ENCODE results near the gene DPP6. TPM values are rescaled to one million over a fixed set of nuclear protein-coding genes. Genes with fewer than 3 reads are reported as not detected.

The DPP6 gene
- total and polyA plus RNA-seq, 9 of the 15 experiments (the other 6 are each of a cell fraction or from before 2014, with no cell fraction given) = not detected

DNA sequence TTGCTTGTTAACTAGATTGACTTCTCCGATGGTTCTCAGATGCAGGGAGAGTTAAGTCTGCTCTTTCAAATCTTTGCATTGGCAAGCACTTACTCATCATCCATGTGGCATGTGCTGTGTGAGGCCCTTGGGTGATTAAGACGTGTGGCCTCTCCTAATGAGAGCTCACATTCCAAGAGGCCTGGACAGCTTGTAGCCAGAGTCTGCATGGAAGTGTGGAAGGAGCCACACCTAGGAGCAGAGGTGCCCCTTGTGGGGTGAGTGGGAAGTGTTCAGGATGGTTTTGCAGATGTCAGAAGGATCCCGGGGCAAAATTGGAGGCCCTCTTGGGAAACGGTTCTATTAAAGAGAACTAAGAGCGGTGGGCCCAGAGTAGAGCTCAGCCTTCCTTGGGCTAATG, 724.8 kb downstream of the DPP6 start:
- FAIRE-seq (no peak), ATAC-seq (peak; percentile 88), DNase-seq (ENCODE audit: extremely low read depth in 1 of 4, low spot score in 3 of 4) (peak; percentile 18 to 53 (median 46))
- ChIA-PET POLR2A (interaction anchor here (0.6 kb wide), 3 partner anchors 95 to 306 kb away, joined by 3 read pairs; no protein-coding TSS in a partner anchor), CTCF (ENCODE audit: low intra/inter-chr PET ratio) (no interaction called here)
- in situ Hi-C loops (cut with MboI) (loop anchor here (25.0 kb wide), 1 partner anchor 715 kb away; the partner anchor contains the start of gene DPP6), intact Hi-C loops (cut with micrococcal nuclease) (no loop called here)
- H3K79me2 ChIP-seq (ENCODE audit: control insufficient read depth, insufficient read depth, low read length) = no peaks in the 10 kb centered on the region
- no peak overlapping the region for H3K27ac ChIP-seq (ENCODE audit: extremely low read depth, low read depth, low read length)
- H3K36me3 ChIP-seq (ENCODE audit: control insufficient read depth, insufficient read depth, low read length) = no peaks in the 10 kb centered on the region
- H3K9me1 ChIP-seq (ENCODE audit: control insufficient read depth, insufficient read depth, low read length) = no peaks in the 10 kb centered on the region
- H3K9me3 ChIP-seq (replicated peaks; ENCODE audit: control insufficient read depth, insufficient read depth, low read depth, low read length) = no peaks in the 10 kb centered on the region
- H3K4me2 ChIP-seq (ENCODE audit: insufficient read depth, low read length) = no peak overlapping the region
- under 1% methylated on average over 5 of the region's 5 CpGs for WGBS (ENCODE audit: insufficient coverage, low coverage, missing lambda C conversion rate)
- TF ChIP-seq, protein P1, sequence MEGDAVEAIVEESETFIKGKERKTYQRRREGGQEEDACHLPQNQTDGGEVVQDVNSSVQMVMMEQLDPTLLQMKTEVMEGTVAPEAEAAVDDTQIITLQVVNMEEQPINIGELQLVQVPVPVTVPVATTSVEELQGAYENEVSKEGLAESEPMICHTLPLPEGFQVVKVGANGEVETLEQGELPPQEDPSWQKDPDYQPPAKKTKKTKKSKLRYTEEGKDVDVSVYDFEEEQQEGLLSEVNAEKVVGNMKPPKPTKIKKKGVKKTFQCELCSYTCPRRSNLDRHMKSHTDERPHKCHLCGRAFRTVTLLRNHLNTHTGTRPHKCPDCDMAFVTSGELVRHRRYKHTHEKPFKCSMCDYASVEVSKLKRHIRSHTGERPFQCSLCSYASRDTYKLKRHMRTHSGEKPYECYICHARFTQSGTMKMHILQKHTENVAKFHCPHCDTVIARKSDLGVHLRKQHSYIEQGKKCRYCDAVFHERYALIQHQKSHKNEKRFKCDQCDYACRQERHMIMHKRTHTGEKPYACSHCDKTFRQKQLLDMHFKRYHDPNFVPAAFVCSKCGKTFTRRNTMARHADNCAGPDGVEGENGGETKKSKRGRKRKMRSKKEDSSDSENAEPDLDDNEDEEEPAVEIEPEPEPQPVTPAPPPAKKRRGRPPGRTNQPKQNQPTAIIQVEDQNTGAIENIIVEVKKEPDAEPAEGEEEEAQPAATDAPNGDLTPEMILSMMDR (IDR thresholded peaks at IDR 0.05 in 2 of 3, conservative IDR thresholded peaks at IDR 0.05 in 1 of 3; ENCODE audit: insufficient read depth in 2 of 3, low read depth in 1 of 3, low read length in 3 of 3) = peak; percentile 26 to 52 (median 30); a peak in 2 of 6 replicates
- TF ChIP-seq NCOA6 (IDR thresholded peaks at IDR 0.05) (no peak), RBM25 (IDR thresholded peaks at IDR 0.05; ENCODE audit: low read depth, low read length, severe bottlenecking) (no peak), SMARCC2 (IDR thresholded peaks at IDR 0.05; ENCODE audit: low read depth) (no peak), NFE2L1 (tag; IDR thresholded peaks at IDR 0.05; ENCODE audit: borderline replicate concordance, low read depth) (no peak), NRF1 (conservative IDR thresholded peaks at IDR 0.05 in 1 of 2, IDR thresholded peaks at IDR 0.05 in 1 of 2) (no peak)
- TF ChIP-seq, protein P2, sequence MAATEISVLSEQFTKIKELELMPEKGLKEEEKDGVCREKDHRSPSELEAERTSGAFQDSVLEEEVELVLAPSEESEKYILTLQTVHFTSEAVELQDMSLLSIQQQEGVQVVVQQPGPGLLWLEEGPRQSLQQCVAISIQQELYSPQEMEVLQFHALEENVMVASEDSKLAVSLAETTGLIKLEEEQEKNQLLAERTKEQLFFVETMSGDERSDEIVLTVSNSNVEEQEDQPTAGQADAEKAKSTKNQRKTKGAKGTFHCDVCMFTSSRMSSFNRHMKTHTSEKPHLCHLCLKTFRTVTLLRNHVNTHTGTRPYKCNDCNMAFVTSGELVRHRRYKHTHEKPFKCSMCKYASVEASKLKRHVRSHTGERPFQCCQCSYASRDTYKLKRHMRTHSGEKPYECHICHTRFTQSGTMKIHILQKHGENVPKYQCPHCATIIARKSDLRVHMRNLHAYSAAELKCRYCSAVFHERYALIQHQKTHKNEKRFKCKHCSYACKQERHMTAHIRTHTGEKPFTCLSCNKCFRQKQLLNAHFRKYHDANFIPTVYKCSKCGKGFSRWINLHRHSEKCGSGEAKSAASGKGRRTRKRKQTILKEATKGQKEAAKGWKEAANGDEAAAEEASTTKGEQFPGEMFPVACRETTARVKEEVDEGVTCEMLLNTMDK (IDR thresholded peaks at IDR 0.05; ENCODE audit: borderline replicate concordance, insufficient read depth, low read depth, low read length, poor library complexity, severe bottlenecking) = peak; percentile 26
- peaks cover 2 to 7% of the 10 kb centered on the region in 2 experiments; a peak in 4 of 5 replicates for H3K27me3 ChIP-seq (ENCODE audit: control insufficient read depth in 2 of 2, insufficient read depth in 2 of 2, low read length in 2 of 2)
- no peak overlapping the region for H3K9ac ChIP-seq (ENCODE audit: insufficient read depth in 1 of 2, low read depth in 2 of 2, low read length in 2 of 2)
- H3K4me3 ChIP-seq = no peak overlapping the region
- BruUV-seq (replicated peaks) = no TSS peak
- H2AFZ ChIP-seq (ENCODE audit: low read depth, low read length) = no peak overlapping the region
- no peaks in the 10 kb centered on the region for H4K20me1 ChIP-seq (replicated peaks; ENCODE audit: control insufficient read depth, insufficient read depth, low read length)
- H3K4me1 ChIP-seq (replicated peaks in 1 of 2; ENCODE audit: control insufficient read depth in 2 of 2, insufficient read depth in 2 of 2, low read length in 2 of 2) = no peaks in the 10 kb centered on the region
